ENCODE results near the gene PRSS57. TPM values are rescaled to one million over a fixed set of nuclear protein-coding genes. Genes with fewer than 3 reads are reported as not detected.

PRSS57 gene
- total RNA-seq, 1 donor from 2014 or later = not detected

GRCh38 chr19:680287-681028, 14.8 kb downstream of the PRSS57 start:
- Mint-ChIP-seq H3K27me3 (ENCODE audit: unreplicated experiment) (no peaks in the 10 kb centered on the region), H3K4me3 (ENCODE audit: unreplicated experiment) (peak overlapping the region; percentile 93), H3K9me3 (ENCODE audit: unreplicated experiment) (no peaks in the 10 kb centered on the region), H3K27ac (ENCODE audit: unreplicated experiment) (peak overlapping the region; percentile 100), H3K4me1 (ENCODE audit: unreplicated experiment) (peaks cover 27% of the 10 kb centered on the region), H3K36me3 (ENCODE audit: unreplicated experiment) (no peaks in the 10 kb centered on the region)
- peak; percentile 59 for TF ChIP-seq CTCF (IDR thresholded peaks at IDR 0.05)
- peak; percentile 100 for DNase-seq (ENCODE audit: extremely low spot score, unreplicated experiment)

GRCh38 chr19:679418-680286, 15.6 kb downstream of the PRSS57 start:
- Mint-ChIP-seq H3K27ac (ENCODE audit: unreplicated experiment) (peak overlapping the region; percentile 78), H3K27me3 (ENCODE audit: unreplicated experiment) (no peaks in the 10 kb centered on the region), H3K36me3 (ENCODE audit: unreplicated experiment) (no peaks in the 10 kb centered on the region), H3K4me1 (ENCODE audit: unreplicated experiment) (peaks cover 31% of the 10 kb centered on the region), H3K9me3 (ENCODE audit: unreplicated experiment) (no peaks in the 10 kb centered on the region), H3K4me3 (ENCODE audit: unreplicated experiment) (peak overlapping the region; percentile 72)
- no peak for TF ChIP-seq CTCF (IDR thresholded peaks at IDR 0.05)
- no peak for DNase-seq (ENCODE audit: extremely low spot score, unreplicated experiment)

- Mint-ChIP-seq H3K27ac (ENCODE audit: unreplicated experiment) (peak overlapping the region; percentile 78), H3K36me3 (ENCODE audit: unreplicated experiment) (no peaks in the 10 kb centered on the region), H3K27me3 (ENCODE audit: unreplicated experiment) (no peaks in the 10 kb centered on the region)
Observed at GRCh38 chr19:678791-679388, 16.4 kb downstream of the PRSS57 start.

GRCh38 chr19:677601-678436, 17.4 kb downstream of the PRSS57 start:
- Mint-ChIP-seq H3K4me3 (ENCODE audit: unreplicated experiment) (peak overlapping the region; percentile 72), H3K27me3 (ENCODE audit: unreplicated experiment) (no peaks in the 10 kb centered on the region), H3K4me1 (ENCODE audit: unreplicated experiment) (peaks cover 31% of the 10 kb centered on the region), H3K36me3 (ENCODE audit: unreplicated experiment) (no peaks in the 10 kb centered on the region), H3K9me3 (ENCODE audit: unreplicated experiment) (no peaks in the 10 kb centered on the region), H3K27ac (ENCODE audit: unreplicated experiment) (peak overlapping the region; percentile 78)
- no peak for TF ChIP-seq CTCF (IDR thresholded peaks at IDR 0.05)
- DNase-seq (ENCODE audit: extremely low spot score, unreplicated experiment) = peak; percentile 81

More at GRCh38 chr19:678791-679388, 16.4 kb downstream of the PRSS57 start:
- peaks cover 31% of the 10 kb centered on the region for H3K4me1 Mint-ChIP-seq (ENCODE audit: unreplicated experiment)
- H3K4me3 Mint-ChIP-seq (ENCODE audit: unreplicated experiment) = peak overlapping the region; percentile 72
- no peak for TF ChIP-seq CTCF (IDR thresholded peaks at IDR 0.05)
- no peak for DNase-seq (ENCODE audit: extremely low spot score, unreplicated experiment)
- H3K9me3 Mint-ChIP-seq (ENCODE audit: unreplicated experiment) = no peaks in the 10 kb centered on the region
